GM11168 (cell line): ENCODE results near the gene TMPRSS3.

Source experiments
- in situ Hi-C: fragments of 300-500 bp; cut with MboI; formaldehyde crosslinking; loops from one replicate; pipeline ENCODE4 v1.12.0; 2022; ENCODE audit warnings: low sequenced_read_pairs; ENCODE audit not compliant: unreplicated experiment

The TMPRSS3 gene

DNA sequence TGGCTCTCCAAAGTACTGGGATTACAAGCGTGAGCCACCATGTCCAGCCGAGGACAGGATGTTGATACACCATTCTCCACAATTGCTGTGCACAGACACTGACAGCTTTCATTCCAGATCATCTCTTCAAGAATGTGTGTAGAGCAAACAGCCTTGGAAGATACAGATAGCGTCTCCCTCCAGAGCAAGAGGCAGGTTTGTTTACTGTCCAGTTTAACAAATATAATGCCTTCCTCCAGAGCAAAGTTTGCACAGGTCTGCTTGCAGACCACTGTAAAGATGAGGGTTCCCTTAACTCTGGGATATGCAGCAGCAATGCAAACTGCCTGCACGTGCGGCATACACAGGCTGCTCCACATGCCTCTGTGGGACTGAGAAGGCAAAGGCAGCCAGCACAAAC lies 4.6 kb downstream of the TMPRSS3 start:
- in situ Hi-C loops = loop anchor here (5.0 kb wide), 1 partner anchor 56 kb away; no protein-coding TSS in a partner anchor

DNA sequence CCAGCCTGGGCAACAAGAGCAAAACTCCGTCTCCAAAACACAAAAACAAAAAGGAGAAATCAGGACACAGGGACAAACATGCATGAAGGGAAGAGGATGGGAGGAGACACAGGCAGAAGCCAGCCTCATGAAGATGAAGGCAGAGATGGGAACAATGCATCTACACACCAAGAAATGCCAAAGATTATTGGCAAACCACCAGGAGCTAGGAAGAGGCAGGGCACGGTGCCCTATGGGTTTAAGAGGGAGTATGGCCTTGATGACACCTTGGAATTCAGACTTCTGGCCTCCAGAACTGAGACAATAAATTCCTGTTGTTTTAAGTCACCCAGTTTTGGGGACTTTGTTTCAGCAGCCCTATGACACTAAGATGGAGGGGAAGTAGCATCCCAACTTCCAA lies 5.2 kb downstream of the TMPRSS3 start:
- in situ Hi-C loops = loop anchor here (5.0 kb wide), 1 partner anchor 57 kb away; no protein-coding TSS in a partner anchor

DNA sequence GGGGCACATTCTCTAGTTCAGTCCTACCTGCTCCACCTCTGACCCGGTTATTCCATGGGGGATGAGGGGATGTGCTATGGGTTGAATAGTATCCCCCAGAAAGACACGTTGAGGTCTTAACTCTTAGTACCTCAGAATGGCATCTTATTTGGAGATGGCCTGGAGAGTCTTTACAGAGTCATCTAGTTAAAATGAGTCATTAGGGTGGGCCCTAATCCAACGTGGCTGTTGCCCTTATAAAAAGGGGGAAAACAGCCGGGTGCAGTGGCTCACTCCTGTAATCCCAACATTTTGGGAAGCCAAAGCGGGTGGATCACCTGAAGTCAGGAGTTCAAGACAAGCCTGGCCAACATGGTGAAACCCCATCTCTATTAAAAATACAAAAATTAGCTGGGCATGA lies 5.7 kb downstream of the TMPRSS3 start:
- in situ Hi-C loops = loop anchor here (5.0 kb wide), 1 partner anchor 57 kb away; no protein-coding TSS in a partner anchor

DNA sequence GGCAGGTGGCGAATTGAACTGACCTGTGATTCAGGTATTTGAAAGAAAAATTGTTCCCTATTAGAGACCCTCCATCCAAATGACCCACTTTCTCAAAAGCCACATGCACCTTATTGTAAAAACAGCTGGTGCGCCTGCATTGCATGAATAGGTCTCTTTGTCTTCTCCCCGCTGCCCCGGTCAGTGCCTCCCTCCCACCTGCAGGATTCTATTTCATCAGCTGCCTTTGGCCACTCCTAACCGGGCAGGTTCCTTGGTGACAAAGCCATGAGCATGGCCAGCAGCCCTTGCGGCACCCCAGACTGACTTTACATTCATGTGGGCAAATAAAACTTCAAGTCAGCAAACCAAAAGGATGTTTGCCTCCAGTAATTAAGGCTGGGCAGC lies 6.4 kb downstream of the TMPRSS3 start:
- in situ Hi-C loops = no loop called here

DNA sequence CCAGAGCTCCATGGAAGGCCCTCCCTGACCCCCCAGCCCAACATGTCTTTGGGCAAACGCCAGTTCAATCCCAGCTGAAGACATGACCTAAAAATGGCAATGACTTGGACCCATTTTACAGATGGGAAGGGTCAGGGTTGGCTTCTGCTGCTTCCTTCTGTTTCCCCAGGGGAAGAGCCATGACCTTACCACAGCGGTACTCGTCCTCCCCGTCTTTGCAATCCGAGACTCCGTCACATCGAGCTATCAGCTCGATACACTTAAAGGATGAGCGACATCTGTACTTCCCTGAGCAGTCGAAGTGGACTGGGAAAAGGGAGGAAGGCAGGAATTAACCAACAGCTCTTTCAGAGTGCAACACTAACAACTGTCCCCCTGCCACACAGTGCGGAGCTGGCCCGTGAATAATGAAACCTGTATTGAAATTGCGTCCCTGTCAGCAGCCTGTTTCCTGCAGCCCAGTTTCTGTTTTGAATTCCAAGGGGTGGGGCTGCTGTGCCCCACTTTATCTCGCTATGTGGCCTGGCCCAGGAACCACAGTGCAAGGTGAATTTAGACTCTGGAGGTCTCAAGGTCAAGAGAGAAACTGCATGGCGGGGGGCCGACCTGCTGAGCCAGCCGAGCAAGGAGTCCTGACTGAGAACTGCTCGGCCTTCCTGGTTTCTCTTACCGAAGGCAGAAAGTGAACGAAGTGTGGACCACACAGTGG lies 7.0 kb downstream of the TMPRSS3 start:
- in situ Hi-C loops = no loop called here

DNA sequence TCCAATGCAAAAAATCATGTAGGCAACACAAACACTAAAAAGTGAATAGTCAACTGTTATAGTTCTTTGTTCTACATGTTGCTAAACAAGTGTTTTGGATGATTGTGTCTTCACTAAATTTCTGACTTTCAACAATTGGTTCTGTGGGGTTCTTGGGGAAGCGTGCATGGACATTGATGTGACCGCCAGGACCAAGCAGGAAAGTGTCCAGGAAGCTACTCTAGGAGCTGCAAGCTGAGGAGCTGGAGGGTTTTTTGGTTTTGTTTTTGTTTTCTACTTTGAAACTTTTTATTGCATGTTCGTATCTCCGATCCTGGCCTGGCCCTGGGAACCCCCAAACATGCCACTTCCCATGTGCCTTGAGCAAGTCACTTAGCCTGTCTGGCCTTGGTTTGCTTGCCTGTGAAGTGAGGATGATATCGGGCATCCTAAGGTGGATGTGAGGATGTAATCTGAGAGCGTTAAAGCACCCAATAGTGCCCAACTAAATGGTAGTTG lies 8.0 kb downstream of the TMPRSS3 start:
- in situ Hi-C loops = no loop called here

DNA sequence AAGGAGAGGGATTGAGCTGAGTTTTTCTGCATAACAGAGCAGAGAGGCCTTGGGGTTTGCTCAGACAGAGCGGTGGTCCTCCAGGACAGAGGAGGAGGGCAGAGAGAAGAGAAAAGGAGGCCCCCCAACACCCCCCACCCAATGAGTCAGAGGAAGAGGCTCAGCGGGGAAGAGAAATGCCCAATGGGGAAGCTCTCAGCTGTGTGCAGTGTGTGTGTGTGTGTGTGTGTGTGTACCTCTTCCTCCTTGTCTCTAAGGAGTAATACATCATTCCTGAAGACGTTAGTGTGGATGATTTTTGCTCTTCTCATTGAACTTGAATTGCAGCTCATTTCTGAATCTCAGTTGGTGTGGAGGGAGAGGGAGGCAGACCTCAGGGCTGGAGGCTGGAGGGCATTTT lies 8.7 kb downstream of the TMPRSS3 start:
- in situ Hi-C loops = no loop called here

DNA sequence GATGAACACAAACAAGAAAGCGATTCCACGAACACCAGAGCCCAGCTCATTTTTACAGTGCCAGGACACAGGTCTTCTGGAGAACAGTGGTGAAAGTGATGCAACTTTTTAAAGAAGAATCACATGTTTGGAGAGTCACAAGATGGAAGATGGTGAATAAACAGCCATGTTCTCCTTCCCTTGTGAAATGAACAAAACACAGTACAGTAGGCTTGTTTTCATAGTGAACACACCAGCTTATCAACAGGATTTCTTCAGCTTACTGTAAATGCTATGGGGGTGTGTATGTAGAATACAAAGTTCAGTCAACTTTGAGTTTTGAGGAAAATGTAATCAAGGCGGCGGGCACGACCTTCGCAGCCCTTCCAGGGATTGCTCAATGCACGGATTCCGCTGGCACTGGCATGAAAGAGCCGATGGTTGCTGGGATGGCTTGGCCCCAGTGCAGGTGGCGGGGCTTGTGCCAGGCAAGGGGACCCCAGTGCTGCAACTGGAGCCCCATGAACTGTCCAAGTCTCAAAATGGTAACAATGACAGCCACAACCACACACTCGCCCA lies 9.7 kb downstream of the TMPRSS3 start:
- in situ Hi-C loops = no loop called here

DNA sequence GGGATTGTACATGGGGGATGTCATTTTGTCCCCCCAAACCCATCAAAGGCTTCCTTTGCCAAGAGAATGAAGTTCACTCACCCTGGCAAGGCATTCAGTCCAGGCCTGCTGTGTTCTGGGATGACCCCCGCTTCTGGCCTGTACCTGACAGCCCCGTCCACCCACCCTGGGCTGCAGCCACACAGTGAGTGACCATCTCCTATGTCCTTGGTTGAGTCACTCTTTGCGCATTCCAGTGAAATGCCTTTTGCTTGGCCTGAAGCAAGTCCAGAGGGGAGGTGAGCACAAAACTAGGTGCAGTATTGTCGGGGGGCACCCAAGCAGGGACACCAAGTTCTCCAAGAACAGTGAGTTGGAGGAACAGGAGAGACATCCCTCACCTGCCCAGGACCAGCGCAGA lies 10.2 kb downstream of the TMPRSS3 start:
- in situ Hi-C loops = no loop called here

DNA sequence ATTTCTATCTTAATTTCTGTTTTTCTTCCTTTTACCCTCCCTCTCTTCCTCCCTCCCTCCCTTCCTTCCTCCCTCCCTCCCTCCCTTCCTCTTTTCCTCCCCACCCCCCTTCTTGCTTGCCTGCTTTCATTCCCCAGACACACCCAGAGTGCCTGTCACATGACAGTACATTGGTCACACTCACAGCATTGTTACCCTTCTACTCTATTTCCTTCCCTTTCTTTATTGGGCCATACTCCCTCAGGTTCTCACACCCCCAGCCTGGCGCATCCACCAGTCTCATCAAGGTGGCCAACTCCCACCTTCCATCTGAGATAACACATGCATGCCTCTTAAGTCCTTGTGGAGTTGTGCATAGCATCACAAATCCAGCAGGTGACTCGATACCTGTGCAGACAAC lies 10.9 kb downstream of the TMPRSS3 start:
- in situ Hi-C loops = no loop called here

DNA sequence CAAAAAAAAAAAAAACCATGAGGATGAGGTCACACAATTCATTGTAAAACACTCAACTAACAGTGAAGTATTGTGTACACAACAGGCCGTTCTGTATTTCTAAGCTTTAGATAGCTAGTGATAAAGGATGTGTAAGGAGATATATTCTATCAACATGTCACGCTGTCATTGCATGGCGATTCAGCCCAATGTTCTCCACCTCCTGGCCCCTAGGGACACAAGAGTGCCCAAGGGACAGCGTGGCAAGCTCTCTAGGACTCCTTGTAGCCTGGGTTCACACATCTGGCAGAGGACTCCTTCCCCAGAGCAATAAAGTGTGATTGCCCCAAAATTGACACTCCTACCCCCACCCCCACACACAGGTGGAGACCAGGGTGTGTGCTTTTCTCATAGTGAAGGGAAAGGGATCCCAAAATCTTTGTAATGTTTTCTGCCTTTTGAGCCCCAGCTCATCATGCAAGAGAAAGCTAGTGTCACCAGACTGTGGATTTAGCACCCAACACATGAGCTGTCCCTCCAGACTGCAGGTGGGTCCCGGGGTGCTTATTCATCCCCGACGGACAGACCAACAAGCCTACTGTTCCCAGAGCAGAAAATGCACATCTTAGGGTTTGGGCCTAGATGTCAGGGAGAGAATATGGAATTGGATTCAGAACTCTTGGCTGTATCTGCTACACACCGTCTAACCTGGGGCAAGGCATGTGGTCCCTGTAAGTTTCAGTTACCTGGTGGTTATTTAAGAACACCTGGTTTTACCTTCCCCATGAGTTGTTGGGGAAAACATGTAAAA lies 11.5 kb downstream of the TMPRSS3 start:
- in situ Hi-C loops = no loop called here

DNA sequence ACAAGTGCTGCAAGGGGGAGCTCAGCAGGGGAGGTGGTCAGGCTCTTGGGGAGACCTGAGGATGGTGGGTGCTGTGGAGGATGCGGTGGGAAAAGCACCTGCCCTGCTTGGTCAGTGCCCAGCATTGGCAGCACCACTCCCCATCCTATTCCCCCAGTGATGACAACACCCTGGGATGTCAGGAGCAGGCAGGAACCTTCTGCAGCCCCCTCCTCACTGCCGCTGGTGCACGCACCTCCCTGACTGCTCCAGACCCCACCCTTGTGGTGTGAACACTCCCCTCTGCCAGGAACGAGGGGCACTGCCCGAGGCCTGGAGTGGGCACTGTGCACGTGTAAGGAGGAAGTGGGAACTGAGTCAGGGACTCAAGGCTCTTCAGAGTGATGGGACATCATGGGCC lies 12.5 kb downstream of the TMPRSS3 start:
- in situ Hi-C loops = no loop called here

DNA sequence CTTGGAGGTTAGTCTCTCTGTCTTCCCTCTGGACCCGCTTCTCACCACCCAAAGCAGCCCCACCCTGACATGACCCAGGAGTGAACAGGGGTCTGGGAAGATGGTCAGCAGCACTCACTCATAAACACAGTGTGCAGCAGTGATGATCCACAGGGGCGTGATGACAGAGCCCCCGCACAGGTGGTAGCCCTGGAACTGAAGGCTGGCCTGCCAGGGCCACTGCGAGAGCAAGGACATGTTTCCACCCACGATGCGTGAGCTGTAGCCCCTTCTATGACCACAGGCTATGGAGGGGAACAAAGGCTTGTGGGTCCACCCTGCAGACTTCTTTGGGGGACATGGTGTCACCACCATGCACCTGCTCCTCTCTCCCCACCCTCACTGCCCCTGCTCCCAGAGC lies 12.9 kb downstream of the TMPRSS3 start:
- in situ Hi-C loops = no loop called here

DNA sequence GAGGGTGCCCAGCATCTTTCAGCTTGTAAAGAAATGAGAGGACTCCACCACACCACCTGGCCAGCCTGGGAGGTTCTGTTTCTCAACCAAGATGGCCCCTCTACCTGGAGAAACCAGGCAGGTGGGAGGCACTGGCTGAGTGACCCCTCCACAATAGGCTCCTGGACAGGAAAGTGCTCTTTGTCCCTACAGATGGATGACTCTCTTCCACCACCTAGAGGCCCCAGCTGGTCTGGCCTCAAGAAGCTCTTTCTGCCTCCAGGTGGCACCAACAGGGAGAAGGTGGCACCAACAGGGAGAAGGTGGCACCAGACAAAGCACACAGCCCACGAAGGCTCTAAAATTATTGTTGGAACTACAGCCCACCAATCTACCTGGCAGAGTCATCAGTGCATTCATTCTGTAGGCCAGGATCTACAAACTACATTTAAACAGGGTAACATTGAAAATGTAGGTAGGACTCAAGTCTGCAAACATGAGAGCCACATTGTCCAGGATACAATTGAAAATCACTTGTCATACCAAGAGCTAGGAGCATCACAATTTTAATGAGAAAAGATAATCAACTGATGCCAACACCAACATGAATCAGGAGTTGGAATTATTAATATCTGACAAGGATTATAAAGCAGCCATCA lies 14.4 kb downstream of the TMPRSS3 start:
- in situ Hi-C loops = no loop called here

DNA sequence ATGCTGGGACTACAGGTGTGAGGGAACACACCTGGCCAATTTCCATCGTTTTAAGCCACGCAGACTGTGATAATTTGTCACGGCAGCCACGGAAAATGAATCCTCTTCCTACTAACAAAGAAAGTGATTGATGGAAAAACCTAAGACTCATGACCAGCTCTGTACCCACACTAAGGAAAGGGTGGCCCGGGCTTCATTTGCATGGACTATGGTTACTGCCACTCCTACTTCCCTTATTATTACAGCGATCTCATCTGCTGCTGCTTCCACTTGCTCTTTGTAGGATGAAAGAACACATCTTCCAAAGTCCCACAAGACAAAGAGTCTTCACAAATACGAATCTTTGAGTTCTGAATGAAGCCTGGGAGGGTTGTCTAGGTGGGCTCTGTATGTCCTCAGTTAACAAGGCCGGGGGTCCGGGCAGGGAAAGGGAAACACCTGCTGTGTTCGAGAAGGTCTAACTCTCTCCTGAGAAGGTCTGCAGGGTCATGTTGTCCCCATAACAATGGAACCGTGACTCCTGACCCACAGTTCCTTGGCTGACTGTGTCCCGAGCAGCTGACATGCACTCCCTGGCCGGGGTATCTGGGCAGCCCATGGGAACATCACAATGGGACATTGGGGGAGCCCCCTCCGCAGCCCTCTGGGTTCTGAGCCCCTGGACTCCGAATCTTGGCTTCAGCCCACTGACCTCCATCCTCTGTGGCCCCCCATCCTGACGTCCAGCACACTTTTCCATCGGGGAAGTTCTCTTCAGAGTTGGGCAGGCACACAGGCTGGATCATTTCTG lies 16.2 kb downstream of the TMPRSS3 start:
- in situ Hi-C loops = loop anchor here (10.0 kb wide), 1 partner anchor 65 kb away; no protein-coding TSS in a partner anchor

DNA sequence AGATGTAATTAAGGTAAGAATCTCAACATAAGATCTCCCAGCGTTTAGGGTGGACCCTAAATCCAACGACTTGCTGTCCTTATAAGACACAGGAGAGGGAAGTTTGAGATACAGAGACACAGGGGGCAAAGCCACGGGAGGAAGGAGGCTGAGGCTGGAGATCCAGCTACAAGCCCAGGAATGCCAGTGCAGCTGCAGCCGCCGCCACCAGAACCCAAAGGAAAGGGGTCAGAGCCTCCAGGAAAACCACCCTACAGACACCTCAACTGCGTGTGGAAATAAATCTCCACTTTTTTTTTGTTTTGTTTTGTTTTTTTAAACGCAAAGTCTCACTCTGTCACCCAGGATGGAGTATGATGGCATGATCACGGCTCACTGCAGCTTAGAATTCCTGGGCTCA lies 17.4 kb downstream of the TMPRSS3 start:
- in situ Hi-C loops = loop anchor here (10.0 kb wide), 1 partner anchor 66 kb away; no protein-coding TSS in a partner anchor

DNA sequence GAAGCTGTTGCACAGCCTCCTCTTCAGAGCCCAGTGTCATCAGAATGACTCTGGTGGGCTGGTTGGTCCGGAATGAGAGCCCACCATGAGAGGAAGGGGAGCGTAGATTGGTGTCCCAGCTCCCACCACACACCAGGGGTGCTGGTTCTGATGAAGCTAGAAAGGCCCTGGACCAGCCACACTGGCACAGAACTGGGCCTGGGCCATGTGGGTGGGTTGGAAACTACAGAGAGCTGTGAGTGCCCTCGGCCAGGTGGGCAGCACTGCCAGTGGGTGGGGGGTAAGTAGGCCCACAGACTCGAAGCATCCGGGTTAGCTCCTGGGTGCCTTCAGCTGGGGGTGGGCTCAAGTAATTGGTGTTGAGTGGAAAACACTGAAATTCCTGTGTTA lies 17.9 kb downstream of the TMPRSS3 start:
- in situ Hi-C loops = loop anchor here (10.0 kb wide), 1 partner anchor 67 kb away; no protein-coding TSS in a partner anchor

DNA sequence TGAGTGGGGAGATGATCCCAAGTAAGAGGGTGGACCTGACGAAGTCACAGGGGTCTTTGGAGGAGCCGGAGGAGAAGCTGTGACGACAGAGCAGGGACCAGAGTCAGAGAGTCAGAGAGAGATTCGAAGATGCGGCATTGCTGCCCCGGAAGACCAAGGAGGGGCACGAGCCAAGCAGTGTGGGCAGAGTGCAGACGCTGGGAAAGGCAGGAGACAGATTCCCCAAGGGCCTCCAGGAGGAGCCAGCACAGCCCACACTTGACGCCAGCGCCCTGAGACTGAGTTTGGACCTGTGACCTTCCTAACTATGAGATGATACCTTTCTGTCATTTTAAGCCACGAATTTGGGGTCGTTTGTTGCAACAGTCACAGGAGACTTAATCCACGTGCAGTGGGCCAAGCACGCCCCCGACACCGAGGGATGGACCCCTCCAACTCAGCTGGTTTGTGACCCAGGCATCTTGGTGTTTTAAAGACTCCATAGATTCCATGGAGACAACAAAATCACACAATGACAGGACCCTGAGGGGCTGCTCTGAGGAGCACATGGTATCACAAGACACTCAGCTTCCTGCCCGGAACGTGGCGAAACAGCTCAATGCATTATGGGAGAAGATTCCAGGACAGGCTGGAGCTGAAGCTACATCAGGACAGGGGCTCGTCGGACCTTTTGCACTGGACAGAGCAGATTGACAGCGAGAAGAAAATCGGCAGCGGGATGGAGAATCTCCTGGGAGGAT lies 18.5 kb downstream of the TMPRSS3 start:
- in situ Hi-C loops = loop anchor here (10.0 kb wide), 1 partner anchor 67 kb away; no protein-coding TSS in a partner anchor
